HepG2 (cell line): ENCODE data around the gene WTAP. TPM values are rescaled to one million over a fixed set of nuclear protein-coding genes. Genes with fewer than 3 reads are reported as not detected.

ENCODE experiments used
- ASH2L ChIP-seq: fragments of 300-600, 200-600 bp; sonication (generic); IDR thresholded peaks from 2 replicates; pipeline ENCODE4 v1.7.0; 2017; ENCODE audit warnings: low read depth, mild to moderate bottlenecking, moderate library complexity, mixed read lengths, low read length; ENCODE audit not compliant: insufficient read length
- GATAD2A ChIP-seq: IDR thresholded peaks from 2 replicates; pipeline ENCODE4 v1.6.1; 2016
- HNRNPUL1 ChIP-seq: fragments of 200-400 bp; formaldehyde crosslinking; IDR thresholded peaks from 2 replicates; pipeline ENCODE4 v1.6.1; 2017; ENCODE audit warnings: low read depth, mild to moderate bottlenecking, low read length, moderate library complexity
- HOXA9 ChIP-seq: sonication (generic); formaldehyde crosslinking; IDR thresholded peaks from 2 replicates; pipeline ENCODE4 v1.8.1; 2022; ENCODE audit warnings: missing genetic modification reagents, mild to moderate bottlenecking, moderate library complexity, borderline replicate concordance
- KLF6 ChIP-seq: IDR thresholded peaks from 2 replicates; pipeline ENCODE4 v1.8.0; 2016; ENCODE audit warnings: missing biosample characterization, missing genetic modification reagents
- MED1 ChIP-seq: sonication (generic); formaldehyde crosslinking; IDR thresholded peaks from 2 replicates; pipeline ENCODE4 v1.4.0; 2020; ENCODE audit warnings: missing genetic modification reagents
- NONO ChIP-seq, 2 experiments: fragments of 450-650 bp in 1 of 2; sonication (generic) in 1 of 2; formaldehyde crosslinking in 1 of 2; IDR thresholded peaks in 1 of 2; conservative IDR thresholded peaks in 1 of 2; 2 replicates each; pipeline versions ENCODE4 v1.6.1 to v1.8.0; 2017 to 2022; ENCODE audit warnings: mild to moderate bottlenecking in 1 of 2, missing genetic modification reagents in 1 of 2, moderate library complexity in 1 of 2
- PCBP2 ChIP-seq: fragments of 200-400 bp; formaldehyde crosslinking; optimal IDR thresholded peaks from 2 replicates; pipeline ENCODE3; 2018; ENCODE audit warnings: low read length, low read depth; ENCODE audit not compliant: poor library complexity, severe bottlenecking
- TBX2 ChIP-seq: sonication (generic); formaldehyde crosslinking; IDR thresholded peaks from 2 replicates; pipeline ENCODE4 v1.5.0; 2020; ENCODE audit warnings: missing genetic modification reagents, mild to moderate bottlenecking, borderline replicate concordance
- YEATS4 ChIP-seq: sonication (generic); formaldehyde crosslinking; IDR thresholded peaks from 2 replicates; pipeline ENCODE4 v1.4.0; 2020; ENCODE audit warnings: missing genetic modification reagents, borderline replicate concordance
- ZMAT3 ChIP-seq: sonication (generic); formaldehyde crosslinking; conservative IDR thresholded peaks from 2 replicates; pipeline ENCODE4 v1.7.0; 2021; ENCODE audit warnings: missing genetic modification reagents
- ZNF138 ChIP-seq: sonication (generic); formaldehyde crosslinking; IDR thresholded peaks from 2 replicates; pipeline ENCODE4 v1.5.0; 2020; ENCODE audit warnings: mild to moderate bottlenecking, low read depth, missing genetic modification reagents
- ZNF205 ChIP-seq: IDR thresholded peaks from 2 replicates; pipeline ENCODE4 v1.6.1; 2018; ENCODE audit warnings: missing biosample characterization, missing genetic modification reagents
- ZNF234 ChIP-seq: sonication (generic); formaldehyde crosslinking; conservative IDR thresholded peaks from 2 replicates; pipeline ENCODE4 v1.5.1; 2020; ENCODE audit warnings: mild to moderate bottlenecking, missing genetic modification reagents
- ZNF253 ChIP-seq: sonication (generic); formaldehyde crosslinking; IDR thresholded peaks from 2 replicates; pipeline ENCODE4 v1.8.0; 2022; ENCODE audit warnings: mild to moderate bottlenecking, missing genetic modification reagents, borderline replicate concordance
- ZNF549 ChIP-seq: sonication (generic); formaldehyde crosslinking; IDR thresholded peaks from 2 replicates; pipeline ENCODE4 v1.5.0; 2020; ENCODE audit warnings: missing genetic modification reagents
- ZNF580 ChIP-seq: IDR thresholded peaks from 2 replicates; pipeline ENCODE4 v1.6.1; 2016; ENCODE audit warnings: low read depth, borderline replicate concordance
- ZNF720 ChIP-seq: sonication (generic); formaldehyde crosslinking; IDR thresholded peaks from 2 replicates; pipeline ENCODE4 v1.4.0; 2020; ENCODE audit warnings: missing genetic modification reagents
- ZNF724P ChIP-seq: sonication (generic); formaldehyde crosslinking; IDR thresholded peaks from 2 replicates; pipeline ENCODE4 v1.8.0; 2022; ENCODE audit warnings: missing genetic modification reagents, borderline replicate concordance
- ZSCAN31 ChIP-seq: sonication (generic); formaldehyde crosslinking; IDR thresholded peaks from 2 replicates; pipeline ENCODE4 v1.5.0; 2020; ENCODE audit warnings: low read depth, mild to moderate bottlenecking, missing genetic modification reagents
- polyA plus RNA-seq, 8 experiments: library from polyadenylated mRNA; depleted of rRNA in 3 of 8; stranded (reverse) in 7 of 8; unstranded in 1 of 8; fragments of >200 nt; fragmentation: Illumina TruSeq in 4 of 8; extraction: Trizol in 4 of 8; gene quantifications; 2 replicates each; pipeline versions ENCODE4 v1.2.1 to v1.2.3, GENCODE V29; 2011 to 2016; ENCODE audit warnings: low read depth in 4 of 8, missing spikeins in 1 of 8, mixed read lengths in 1 of 8; ENCODE audit not compliant: insufficient read depth in 1 of 8
- total RNA-seq, 5 experiments: library from RNA; depleted of rRNA; stranded (reverse); fragments of >200 nt; fragmentation: Illumina TruSeq; extraction: Trizol; gene quantifications; 2 replicates each; pipeline ENCODE4 v1.2.3, GENCODE V29; 2016; ENCODE audit warnings: low read depth in 1 of 5
- TF ChIP-seq, protein P1 (sequence below): sonication (generic); formaldehyde crosslinking; IDR thresholded peaks from 2 replicates; pipeline ENCODE4 v1.8.1; 2023; ENCODE audit warnings: mild to moderate bottlenecking, missing genetic modification reagents
- TF ChIP-seq, protein P2 (sequence below): sonication (generic); formaldehyde crosslinking; IDR thresholded peaks from 2 replicates; pipeline ENCODE4 v1.5.1; 2020; ENCODE audit warnings: mild to moderate bottlenecking, missing genetic modification reagents

WTAP gene
- total and polyA plus RNA-seq, 2 of the 13 experiments (the other 11 are each of a cell fraction or from before 2014, with no cell fraction given), result 31.6 to 167 TPM

DNA sequence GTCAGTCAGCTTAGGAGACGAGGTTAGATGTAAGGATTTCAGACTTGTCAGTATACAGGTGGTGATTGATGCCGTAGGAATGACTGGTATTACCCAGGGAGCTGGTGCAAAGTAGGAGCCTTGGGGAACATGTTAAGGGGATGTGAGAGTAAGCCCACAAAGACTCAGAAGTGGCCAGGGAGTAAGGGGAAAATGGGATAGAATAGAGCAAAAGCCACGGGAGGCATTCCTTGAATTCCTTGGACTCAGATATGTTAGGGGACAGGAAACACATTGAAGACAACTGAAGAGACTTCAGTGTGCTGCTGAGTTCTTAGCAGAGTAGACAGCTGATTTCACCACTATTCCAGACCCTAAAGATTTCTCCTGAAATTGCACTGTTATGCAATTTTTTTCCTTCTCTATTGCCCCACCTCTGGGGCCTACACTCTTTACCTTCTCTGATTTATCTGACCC lies 33.3 kb downstream of the WTAP start (continued):
- TF ChIP-seq TBX2 (peak; percentile 19; the same call in 1 of the 2 replicates), MED1 (0 out of 2 replicates have a peak, but pooled peaks have one; percentile 12), ZNF720 (CRISPR knock-in tag) (no peak), GATAD2A (CRISPR knock-in tag) (0 out of 2 replicates have a peak, but pooled peaks have one; percentile 7), NONO (IDR thresholded peaks at IDR 0.05) (no peak), NONO (CRISPR knock-in tag; conservative IDR thresholded peaks at IDR 0.05) (0 out of 2 replicates have a peak, but pooled peaks have one; percentile 37), YEATS4 (CRISPR knock-in tag) (no peak), ZNF234 (CRISPR knock-in tag) (no peak), ZNF549 (CRISPR knock-in tag) (no peak), ZNF724P (CRISPR knock-in tag) (no peak), ZSCAN31 (CRISPR knock-in tag) (0 out of 2 replicates have a peak, but pooled peaks have one; percentile 42), HNRNPUL1 (no peak), ZNF580 (CRISPR knock-in tag) (no peak), PCBP2 (no peak), ZNF205 (peak; percentile 2; the same call in 1 of the 2 replicates), ZMAT3 (CRISPR knock-in tag) (no peak), ZNF253 (no peak), ZNF138 (CRISPR knock-in tag) (no peak), ASH2L (no peak), KLF6 (CRISPR knock-in tag) (no peak), HOXA9 (no peak)
- TF ChIP-seq, protein P1, sequence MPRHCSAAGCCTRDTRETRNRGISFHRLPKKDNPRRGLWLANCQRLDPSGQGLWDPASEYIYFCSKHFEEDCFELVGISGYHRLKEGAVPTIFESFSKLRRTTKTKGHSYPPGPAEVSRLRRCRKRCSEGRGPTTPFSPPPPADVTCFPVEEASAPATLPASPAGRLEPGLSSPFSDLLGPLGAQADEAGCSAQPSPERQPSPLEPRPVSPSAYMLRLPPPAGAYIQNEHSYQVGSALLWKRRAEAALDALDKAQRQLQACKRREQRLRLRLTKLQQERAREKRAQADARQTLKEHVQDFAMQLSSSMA, result no peak
- TF ChIP-seq, protein P2, sequence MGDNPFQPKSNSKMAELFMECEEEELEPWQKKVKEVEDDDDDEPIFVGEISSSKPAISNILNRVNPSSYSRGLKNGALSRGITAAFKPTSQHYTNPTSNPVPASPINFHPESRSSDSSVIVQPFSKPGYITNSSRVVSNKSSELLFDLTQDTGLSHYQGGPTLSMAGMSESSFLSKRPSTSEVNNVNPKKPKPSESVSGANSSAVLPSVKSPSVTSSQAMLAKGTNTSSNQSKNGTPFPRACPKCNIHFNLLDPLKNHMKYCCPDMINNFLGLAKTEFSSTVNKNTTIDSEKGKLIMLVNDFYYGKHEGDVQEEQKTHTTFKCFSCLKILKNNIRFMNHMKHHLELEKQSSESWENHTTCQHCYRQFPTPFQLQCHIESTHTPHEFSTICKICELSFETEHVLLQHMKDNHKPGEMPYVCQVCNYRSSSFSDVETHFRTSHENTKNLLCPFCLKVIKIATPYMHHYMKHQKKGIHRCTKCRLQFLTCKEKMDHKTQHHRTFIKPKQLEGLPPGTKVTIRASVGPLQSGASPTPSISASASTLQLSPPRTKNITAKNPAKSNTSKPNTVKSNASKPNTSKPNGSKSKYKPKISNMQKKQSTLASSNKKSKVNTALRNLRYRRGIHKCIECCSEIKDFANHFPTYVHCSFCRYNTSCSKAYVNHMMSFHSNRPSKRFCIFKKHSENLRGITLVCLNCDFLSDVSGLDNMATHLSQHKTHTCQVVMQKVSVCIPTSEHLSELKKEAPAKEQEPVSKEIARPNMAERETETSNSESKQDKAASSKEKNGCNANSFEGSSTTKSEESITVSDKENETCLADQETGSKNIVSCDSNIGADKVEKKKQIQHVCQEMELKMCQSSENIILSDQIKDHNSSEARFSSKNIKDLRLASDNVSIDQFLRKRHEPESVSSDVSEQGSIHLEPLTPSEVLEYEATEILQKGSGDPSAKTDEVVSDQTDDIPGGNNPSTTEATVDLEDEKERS, result no peak
- TF ChIP-seq, all 625 proteins: peak for 18
